ENCODE measurements around the gene EYA2. TPM values are rescaled to one million over a fixed set of nuclear protein-coding genes. Genes with fewer than 3 reads are reported as not detected.

Gene EYA2
- polyA plus RNA-seq, 1 donor = 1.5 TPM

GRCh38 chr20:46977909-46978588, 83.4 kb downstream of the EYA2 start:
- DNase-seq (ENCODE audit: low read depth) = no peak

GRCh38 chr20:46978951-46979491, 84.4 kb downstream of the EYA2 start:
- no peak for DNase-seq (ENCODE audit: low read depth)

- no peak for DNase-seq (ENCODE audit: low read depth)
Measured at GRCh38 chr20:46979603-46980241, 85.1 kb downstream of the EYA2 start.

GRCh38 chr20:46981184-46981583, 86.5 kb downstream of the EYA2 start:
- no peak for DNase-seq (ENCODE audit: low read depth)

- no peak for DNase-seq (ENCODE audit: low read depth)
Measured at GRCh38 chr20:46983466-46983865, 88.8 kb downstream of the EYA2 start.

- no peak for DNase-seq (ENCODE audit: low read depth)
Measured at GRCh38 chr20:46984405-46984804, 89.8 kb downstream of the EYA2 start.

GRCh38 chr20:46985250-46985649, 90.6 kb downstream of the EYA2 start:
- no peak for DNase-seq (ENCODE audit: low read depth)

GRCh38 chr20:46985671-46986070, 91.0 kb downstream of the EYA2 start:
- DNase-seq (ENCODE audit: low read depth) = no peak

- no peak for DNase-seq (ENCODE audit: low read depth)
Measured at GRCh38 chr20:46987001-46987400, 92.4 kb downstream of the EYA2 start.

GRCh38 chr20:46990017-46990595, 95.5 kb downstream of the EYA2 start:
- DNase-seq (ENCODE audit: low read depth) = no peak

- no peak for DNase-seq (ENCODE audit: low read depth)
Measured at GRCh38 chr20:46990596-46991104, 96.0 kb downstream of the EYA2 start.

GRCh38 chr20:46991168-46991567, 96.5 kb downstream of the EYA2 start:
- no peak for DNase-seq (ENCODE audit: low read depth)

- no peak for DNase-seq (ENCODE audit: low read depth)
Measured at GRCh38 chr20:46991880-46992639, 97.4 kb downstream of the EYA2 start.

GRCh38 chr20:46992640-46993035, 98.0 kb downstream of the EYA2 start:
- DNase-seq (ENCODE audit: low read depth) = no peak

GRCh38 chr20:46993465-46994095, 98.9 kb downstream of the EYA2 start:
- DNase-seq (ENCODE audit: low read depth) = no peak

- DNase-seq (ENCODE audit: low read depth) = no peak
Measured at GRCh38 chr20:46994341-46994740, 99.7 kb downstream of the EYA2 start.

- no peak for DNase-seq (ENCODE audit: low read depth)
Measured at GRCh38 chr20:46995561-46996142, 101.0 kb downstream of the EYA2 start.

- no peak for DNase-seq (ENCODE audit: low read depth)
Measured at GRCh38 chr20:46997187-46997586, 102.5 kb downstream of the EYA2 start.

- DNase-seq (ENCODE audit: low read depth) = no peak
Measured at GRCh38 chr20:46998477-46999240, 104.0 kb downstream of the EYA2 start.

GRCh38 chr20:46999801-47000465, 105.3 kb downstream of the EYA2 start:
- no peak for DNase-seq (ENCODE audit: low read depth)
